GM13977 (cell line): Measurements from ENCODE around the gene CBLC.

Experiments
- DNase-seq: peaks from one replicate; pipeline ENCODE4 v3.0.0; 2012; ENCODE audit warnings: low spot score
- in situ Hi-C: fragments of 300-500 bp; cut with MboI; formaldehyde crosslinking; loops from one replicate; pipeline ENCODE4 v1.12.0; 2022; ENCODE audit warnings: low sequenced_read_pairs, low pct_unique_long_range_greater_than_20kb, mixed read lengths, inconsistent platforms; ENCODE audit not compliant: unreplicated experiment
- TF ChIP-seq, protein P1 (sequence below): IDR thresholded peaks from 2 replicates; pipeline ENCODE4 v1.5.1; 2012; ENCODE audit warnings: mild to moderate bottlenecking, control low read depth; ENCODE audit not compliant: insufficient read depth; ENCODE audit errors: extremely low read depth, missing control alignments

CBLC gene

DNA sequence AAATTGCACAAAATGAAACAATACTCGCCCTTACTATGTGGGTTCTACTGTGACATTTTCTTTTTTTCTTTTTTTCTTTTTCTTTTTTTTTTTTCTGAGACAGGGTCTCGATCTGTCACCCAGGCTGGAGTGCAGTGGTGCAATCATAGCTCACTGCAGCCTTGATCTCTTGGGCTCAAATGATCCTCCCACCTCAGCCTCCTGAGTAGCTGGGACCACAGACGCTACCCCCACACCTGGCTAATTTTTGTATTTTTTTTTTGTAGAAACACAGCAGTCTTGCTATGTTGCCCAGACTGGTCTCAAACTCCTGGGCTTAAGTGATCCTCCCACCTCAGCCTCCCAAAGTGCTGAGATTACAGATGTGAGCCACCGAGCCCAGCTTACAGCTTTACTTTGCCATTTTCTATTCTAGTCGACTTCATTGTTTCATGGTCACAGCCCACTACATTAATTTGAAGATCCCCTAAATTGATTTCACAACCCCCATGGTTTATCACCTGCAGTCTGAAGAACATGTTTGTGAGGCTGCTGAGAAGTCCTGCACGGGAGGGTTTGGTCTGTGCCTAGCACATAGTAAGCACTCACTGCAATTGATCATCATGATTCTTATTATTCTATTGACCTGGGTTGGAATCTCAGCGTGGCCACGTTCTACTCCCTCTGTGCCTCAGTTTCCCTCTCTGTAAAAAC is 25.4 kb upstream of the CBLC start:
- no peak for DNase-seq
- in situ Hi-C loops, result no loop called here
- TF ChIP-seq, protein P1, sequence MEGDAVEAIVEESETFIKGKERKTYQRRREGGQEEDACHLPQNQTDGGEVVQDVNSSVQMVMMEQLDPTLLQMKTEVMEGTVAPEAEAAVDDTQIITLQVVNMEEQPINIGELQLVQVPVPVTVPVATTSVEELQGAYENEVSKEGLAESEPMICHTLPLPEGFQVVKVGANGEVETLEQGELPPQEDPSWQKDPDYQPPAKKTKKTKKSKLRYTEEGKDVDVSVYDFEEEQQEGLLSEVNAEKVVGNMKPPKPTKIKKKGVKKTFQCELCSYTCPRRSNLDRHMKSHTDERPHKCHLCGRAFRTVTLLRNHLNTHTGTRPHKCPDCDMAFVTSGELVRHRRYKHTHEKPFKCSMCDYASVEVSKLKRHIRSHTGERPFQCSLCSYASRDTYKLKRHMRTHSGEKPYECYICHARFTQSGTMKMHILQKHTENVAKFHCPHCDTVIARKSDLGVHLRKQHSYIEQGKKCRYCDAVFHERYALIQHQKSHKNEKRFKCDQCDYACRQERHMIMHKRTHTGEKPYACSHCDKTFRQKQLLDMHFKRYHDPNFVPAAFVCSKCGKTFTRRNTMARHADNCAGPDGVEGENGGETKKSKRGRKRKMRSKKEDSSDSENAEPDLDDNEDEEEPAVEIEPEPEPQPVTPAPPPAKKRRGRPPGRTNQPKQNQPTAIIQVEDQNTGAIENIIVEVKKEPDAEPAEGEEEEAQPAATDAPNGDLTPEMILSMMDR, result no peak

DNA sequence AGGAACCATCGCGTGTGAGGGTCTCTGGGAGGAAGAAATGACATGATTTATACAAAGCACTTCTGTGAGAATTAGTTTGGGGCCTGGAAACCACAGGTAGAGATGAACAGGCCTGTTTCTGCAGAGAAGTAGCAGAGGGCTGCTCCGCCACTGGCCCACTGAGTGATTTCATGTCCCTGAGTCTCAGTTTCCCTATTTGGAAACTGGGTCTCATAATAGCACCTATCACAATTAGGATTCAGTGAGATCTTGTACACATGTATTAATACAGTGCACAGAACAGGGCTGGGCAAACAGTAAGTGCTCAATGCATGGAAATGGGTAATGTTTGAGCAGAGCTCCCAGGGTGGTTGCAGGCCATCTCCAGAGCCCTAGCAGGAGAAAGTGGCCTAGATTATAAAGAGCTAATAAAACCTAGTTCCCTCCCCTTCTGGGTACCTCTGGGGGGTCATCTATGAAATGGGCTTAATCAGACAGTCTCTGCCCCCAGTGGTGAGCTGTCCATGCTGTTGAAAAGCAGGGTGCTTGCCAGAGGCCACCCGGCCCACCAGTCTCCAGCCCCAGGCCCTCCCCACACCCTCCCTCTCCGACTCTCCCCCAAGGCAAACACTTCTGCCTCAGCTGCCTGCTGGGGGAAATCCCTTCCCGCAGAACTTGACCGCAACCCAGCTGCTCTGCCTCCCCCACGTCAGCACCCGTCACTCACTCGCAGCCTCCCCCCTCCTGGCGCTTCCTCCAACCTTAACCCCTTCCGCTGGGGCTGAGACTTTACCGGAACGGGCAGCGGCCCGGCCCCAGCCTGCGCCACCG is 24.7 kb upstream of the CBLC start:
- peak; percentile 96 for DNase-seq
- TF ChIP-seq, protein P1, result no peak
- in situ Hi-C loops, result no loop called here

DNA sequence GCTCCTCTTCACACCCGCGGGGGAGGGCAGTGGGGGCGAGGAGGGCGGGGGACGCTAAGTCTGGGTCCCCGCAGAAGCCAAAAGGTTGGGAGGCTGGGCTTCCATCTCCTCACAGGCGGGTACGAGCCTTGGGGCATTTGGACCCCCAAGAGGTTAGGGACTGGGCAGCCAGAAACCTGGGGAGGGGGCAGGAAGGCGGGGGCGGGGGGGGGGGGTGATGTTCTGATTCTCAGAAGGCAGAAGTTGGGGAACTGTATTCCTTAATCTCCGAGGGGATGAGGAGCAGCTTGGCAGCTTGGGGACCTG is 24.1 kb upstream of the CBLC start:
- in situ Hi-C loops, result no loop called here
- no peak for DNase-seq
- TF ChIP-seq, protein P1, result no peak

DNA sequence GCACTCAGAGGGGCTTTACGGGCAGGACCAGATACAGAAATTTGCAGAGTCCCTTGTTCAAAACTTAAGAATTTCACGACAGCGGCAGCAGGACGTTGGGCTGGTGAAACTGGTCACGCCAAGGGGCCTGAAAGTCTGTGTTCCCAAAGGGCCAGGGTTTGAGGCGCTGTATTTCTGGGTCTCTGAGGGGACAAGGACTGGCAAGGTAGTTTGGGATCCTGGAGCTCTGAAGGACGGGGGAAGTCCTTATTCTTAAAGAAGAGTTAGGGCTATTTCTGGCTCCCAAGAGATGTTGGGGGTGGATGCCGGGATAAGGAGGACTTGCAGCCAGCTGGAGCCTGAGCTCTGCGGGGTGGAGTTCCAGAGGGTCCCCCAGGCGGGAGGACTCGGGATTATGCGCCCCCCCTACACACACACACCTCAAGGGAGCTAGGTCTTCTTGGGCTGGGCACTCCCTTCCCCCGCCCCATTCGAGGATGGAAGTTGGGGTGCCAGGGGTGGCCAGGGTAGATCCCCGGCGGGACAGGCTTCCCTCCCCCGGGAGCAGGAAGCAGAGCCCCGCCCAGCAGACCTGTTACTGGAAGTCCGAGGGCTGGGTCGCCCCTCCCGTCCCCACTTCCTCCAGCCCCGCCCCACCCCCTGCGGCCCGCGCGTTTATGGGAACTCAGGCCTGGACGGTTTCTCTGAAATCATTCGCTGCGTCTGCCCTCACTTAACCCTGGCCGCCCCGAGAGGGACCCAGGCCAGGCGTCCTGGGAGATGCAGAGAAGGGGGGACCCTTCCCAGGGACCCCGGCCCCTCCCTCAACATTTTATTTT is 23.5 kb upstream of the CBLC start:
- in situ Hi-C loops, result no loop called here
- DNase-seq, result peak; percentile 83
- TF ChIP-seq, protein P1, result no peak

DNA sequence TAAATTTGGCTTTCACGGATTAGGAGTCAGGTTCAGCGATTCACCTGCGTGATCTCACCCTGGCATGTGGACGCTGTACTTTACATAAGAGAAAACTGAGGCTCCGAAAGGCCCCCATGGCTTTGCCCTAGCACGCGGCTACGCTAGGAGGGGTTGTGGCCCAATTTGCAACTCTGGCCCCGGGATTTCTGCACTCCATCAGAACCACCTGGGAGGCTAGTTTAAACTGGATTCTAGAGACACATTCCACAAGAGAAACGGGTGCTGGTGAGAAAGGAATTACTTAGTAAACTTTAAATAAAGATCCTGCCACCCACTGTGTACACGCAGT is 23.0 kb upstream of the CBLC start:
- no peak for DNase-seq
- TF ChIP-seq, protein P1, result no peak
- in situ Hi-C loops, result no loop called here

DNA sequence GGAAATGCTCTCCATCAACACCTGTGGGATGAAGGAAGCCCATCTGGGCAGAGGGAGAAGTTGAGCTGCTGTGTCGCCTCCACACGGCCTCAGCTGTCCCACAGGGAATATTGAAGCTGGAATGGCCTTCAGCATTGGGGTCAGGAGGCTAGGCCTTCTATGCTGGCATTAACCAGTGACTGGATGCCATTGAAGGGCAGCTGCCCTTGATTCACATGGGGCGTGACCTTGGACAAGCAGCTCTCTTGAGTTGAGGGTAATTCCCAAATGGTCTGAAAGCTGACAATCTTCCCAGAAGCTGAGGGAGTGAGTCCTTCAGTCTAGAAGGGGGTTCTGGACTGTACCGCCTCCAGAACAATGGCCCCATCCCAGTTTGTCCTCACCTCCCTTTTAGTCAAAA is 22.5 kb upstream of the CBLC start:
- in situ Hi-C loops, result no loop called here
- no peak for DNase-seq
- TF ChIP-seq, protein P1, result no peak
